GM12878 (cell line): ENCODE measurements around the gene SPINK5. TPM values are rescaled to one million over a fixed set of nuclear protein-coding genes. Genes with fewer than 3 reads are reported as not detected.
"Not testable (repeated sequence)": the region's sequence is repeated elsewhere in the genome, so short reads cannot be mapped to it uniquely, and the experiment has no call there.

Source experiments
- ATAC-seq: fragments of 200-7000 bp; cut with Tn5 transposase; 3 replicates; pipeline ENCODE4 v1.9.1; 2020; ENCODE audit warnings: mild to moderate bottlenecking, moderate library complexity
- BruUV-seq: library from RNA; stranded (reverse); fragments of 400-500 nt; replicated peaks from 2 replicates; lab custom pipeline; 2021; lab: Mats Ljungman, UMichigan
- CTCF ChIA-PET: fragments of 300-600 bp; sonication (Branson Sonifier 250); formaldehyde crosslinking; extraction: SDS; loops from one replicate; lab custom pipeline; 2021; ENCODE audit warnings: inconsistent platforms; lab: Yijun Ruan, JAX
- POLR2A ChIA-PET: fragments of 350-600 bp; formaldehyde crosslinking; extraction: SDS; loops from one replicate; lab custom pipeline; 2021; ENCODE audit warnings: inconsistent platforms; lab: Charles Lee
- RAD21 ChIA-PET: fragments of 300-600 bp; sonication (Branson Sonifier 250); formaldehyde crosslinking; loops from one replicate; lab custom pipeline; 2023; ENCODE audit warnings: antibody characterized with exemption; ENCODE audit not compliant: unreplicated experiment; lab: Charles Lee
- SMC1A ChIA-PET: fragments of 300-600 bp; sonication (Branson Sonifier 250); formaldehyde crosslinking; loops from one replicate; lab custom pipeline; 2023; ENCODE audit not compliant: unreplicated experiment, uncharacterized antibody; lab: Charles Lee
- DNase-seq: peaks from one replicate; pipeline ENCODE4 v3.0.0-alpha.2; 2011; ENCODE audit warnings: low read depth, low spot score
- FAIRE-seq: peaks from 3 replicates; lab custom pipeline; 2011; peaks lifted over from hg19 to GRCh38; lab: Jason Lieb, UNC
- H2AFZ ChIP-seq: 2 replicates; pipeline ENCODE4 v1.6.0; 2011; ENCODE audit warnings: low read depth, low read length, control low read depth; ENCODE audit not compliant: control insufficient read depth
- H3K27ac ChIP-seq: 2 replicates; pipeline ENCODE4 v1.5.1; 2011; ENCODE audit warnings: control low read depth; ENCODE audit not compliant: control insufficient read depth, insufficient read depth
- H3K27me3 ChIP-seq, 2 experiments: replicated peaks in 1 of 2; 2 replicates each; pipeline versions ENCODE4 v1.6.0 to v1.6.1; 2011; ENCODE audit warnings: low read length in 1 of 2; ENCODE audit not compliant: control insufficient read depth in 2 of 2, insufficient read depth in 2 of 2
- H3K36me3 ChIP-seq, 2 experiments: 2 replicates each; pipeline ENCODE4 v1.5.1; 2011; ENCODE audit warnings: low read length in 1 of 2; ENCODE audit not compliant: control insufficient read depth in 2 of 2, insufficient read depth in 2 of 2
- H3K4me1 ChIP-seq: 2 replicates; pipeline ENCODE4 v1.6.1; 2011; ENCODE audit warnings: mild to moderate bottlenecking, low read length, moderate library complexity, mixed read lengths; ENCODE audit not compliant: control insufficient read depth, insufficient read depth
- H3K4me2 ChIP-seq: 2 replicates; pipeline ENCODE4 v1.6.0; 2011; ENCODE audit warnings: control low read depth; ENCODE audit not compliant: control insufficient read depth, insufficient read depth
- H3K4me3 ChIP-seq: fragments of 200-600 bp; sonication (generic); 2 replicates; pipeline ENCODE4 v1.5.1; 2016
- H3K79me2 ChIP-seq: 2 replicates; pipeline ENCODE4 v1.6.0; 2011; ENCODE audit warnings: low read length; ENCODE audit not compliant: control insufficient read depth, insufficient read depth
- H3K9ac ChIP-seq: 2 replicates; pipeline ENCODE4 v1.8.0; 2011; ENCODE audit warnings: low read length, control low read depth, mixed read lengths; ENCODE audit not compliant: control insufficient read depth, insufficient read depth
- H3K9me3 ChIP-seq: replicated peaks from 3 replicates; pipeline ENCODE4 v1.5.1; 2011; ENCODE audit warnings: mild to moderate bottlenecking, low read length; ENCODE audit not compliant: control insufficient read depth, insufficient read depth
- H4K20me1 ChIP-seq: 2 replicates; pipeline ENCODE4 v1.6.0; 2011; ENCODE audit not compliant: control insufficient read depth, insufficient read depth
- NFIC ChIP-seq: IDR thresholded peaks from 2 replicates; pipeline ENCODE4 v1.6.1; 2012; ENCODE audit warnings: low read depth, mild to moderate bottlenecking, inconsistent platforms, low read length, moderate library complexity
- REST ChIP-seq: IDR thresholded peaks from 2 replicates; pipeline ENCODE4 v1.6.1; 2012; ENCODE audit warnings: mild to moderate bottlenecking, low read depth, low read length
- SREBF1 ChIP-seq: IDR thresholded peaks from 2 replicates; pipeline ENCODE4 v1.6.1; 2012; ENCODE audit warnings: mild to moderate bottlenecking, low read length
- ZBED1 ChIP-seq: IDR thresholded peaks from 2 replicates; pipeline ENCODE4 v1.6.1; 2016; ENCODE audit warnings: borderline replicate concordance
- WGBS: methylation state at CpG from one replicate; pipeline ENCODE4 v1.1.6; 2016; ENCODE audit warnings: low lambda C conversion rate; ENCODE audit not compliant: insufficient replicate concordance, insufficient coverage; ENCODE audit errors: missing lambda C conversion rate; 5-methylcytosine and 5-hydroxymethylcytosine counted together
- in situ Hi-C: fragments of 300-500 bp; cut with MboI; formaldehyde crosslinking; loops from 9 replicates; pipeline ENCODE4 v1.14.3; 2018; ENCODE audit warnings: mixed read lengths
- intact Hi-C: fragments of 100-400 bp; cut with micrococcal nuclease; formaldehyde crosslinking; loops from one replicate; pipeline ENCODE4 v1.14.2; 2022; ENCODE audit not compliant: unreplicated experiment
- polyA plus RNA-seq, 11 experiments: library from polyadenylated mRNA; depleted of rRNA in 4 of 11; unstranded in 6 of 11; stranded (reverse) in 5 of 11; fragments of >200 nt; fragmentation: Nextera tagmentation in 4 of 11; fragmentation: Illumina TruSeq in 1 of 11; extraction: Ambion mirVana in 4 of 11; extraction: Trizol in 1 of 11; gene quantifications; 1 replicate in 1 of 11; 2 replicates in 10 of 11; pipeline versions ENCODE4 v1.2.1 to v1.2.3, GENCODE V29; 2011 to 2016; ENCODE audit warnings: inconsistent platforms in 2 of 11, missing spikeins in 2 of 11, low read depth in 1 of 11
- total RNA-seq, 4 experiments: library from RNA; depleted of rRNA in 3 of 4; stranded (reverse); fragments of >200 nt in 3 of 4; fragmentation: Illumina TruSeq in 1 of 4; extraction: Trizol in 1 of 4; gene quantifications; 2 replicates each; pipeline versions ENCODE4 v1.2.1 to v1.2.3, GENCODE V29; 2013 to 2021

The SPINK5 gene
- total and polyA plus RNA-seq, 10 of the 15 experiments (the other 5 are each of a cell fraction or from before 2014, with no cell fraction given): 0.04 to 0.09 TPM; not detected in 8

- FAIRE-seq: no peak
- BruUV-seq: no TSS peak
- Histone ChIP-seq H2AFZ (no peak overlapping the region), H3K9ac (no peak overlapping the region), H3K4me3 (no peak overlapping the region), H3K27ac (no peak overlapping the region), H3K36me3 (no peaks in the 10 kb centered on the region), H3K9me3 (no peaks in the 10 kb centered on the region), H3K4me1 (no peaks in the 10 kb centered on the region), H3K27me3 (no peaks in the 10 kb centered on the region), H4K20me1 (no peaks in the 10 kb centered on the region), H3K4me2 (no peak overlapping the region), H3K79me2 (no peaks in the 10 kb centered on the region)
- TF ChIP-seq NFIC (no peak), SREBF1 (no peak), ZBED1 (no peak), REST (no peak)
- 32% methylated on average over 2 of the region's 2 CpGs for WGBS
- ATAC-seq: no peak
- ChIA-PET POLR2A (no interaction called here), RAD21 (no interaction called here), CTCF (interaction anchor here (0.7 kb wide), 1 partner anchor 295 kb away, joined by 3 read pairs; no protein-coding TSS in a partner anchor), SMC1A (interaction anchor here (1.2 kb wide), 1 partner anchor 11 kb away, joined by 3 read pairs; no protein-coding TSS in a partner anchor)
- DNase-seq: no peak
- intact Hi-C loops (no loop called here), in situ Hi-C loops (no loop called here)
These were observed 20.1 kb upstream of the SPINK5 start for GRCh38 chr5:148043705-148044104.

GRCh38 chr5:148055160-148055559 lies 8.6 kb upstream of the SPINK5 start:
- H3K4me1 ChIP-seq, RAD21 ChIA-PET, intact Hi-C loops, ATAC-seq, in situ Hi-C loops, H3K9ac ChIP-seq, H3K27me3 ChIP-seq, H2AFZ ChIP-seq, DNase-seq, H3K4me3 ChIP-seq, H4K20me1 ChIP-seq, H3K27ac ChIP-seq, BruUV-seq, FAIRE-seq, CTCF ChIA-PET, POLR2A ChIA-PET, H3K9me3 ChIP-seq, H3K36me3 ChIP-seq, H3K79me2 ChIP-seq, H3K4me2 ChIP-seq: not testable (repeated sequence)
- SMC1A ChIA-PET: interaction anchor here (0.9 kb wide), 1 partner anchor 11 kb away, joined by 3 read pairs; no protein-coding TSS in a partner anchor
- WGBS: 0% methylated on average over 2 of the region's 2 CpGs
